ENCODE results near the gene ZNF655. TPM values are rescaled to one million over a fixed set of nuclear protein-coding genes. Genes with fewer than 3 reads are reported as not detected.

Gene ZNF655
- total and polyA plus RNA-seq, 2 of the 8 experiments (the other 6 are each of a cell fraction or from before 2014, with no cell fraction given) = 27.1 to 37.8 TPM

DNA sequence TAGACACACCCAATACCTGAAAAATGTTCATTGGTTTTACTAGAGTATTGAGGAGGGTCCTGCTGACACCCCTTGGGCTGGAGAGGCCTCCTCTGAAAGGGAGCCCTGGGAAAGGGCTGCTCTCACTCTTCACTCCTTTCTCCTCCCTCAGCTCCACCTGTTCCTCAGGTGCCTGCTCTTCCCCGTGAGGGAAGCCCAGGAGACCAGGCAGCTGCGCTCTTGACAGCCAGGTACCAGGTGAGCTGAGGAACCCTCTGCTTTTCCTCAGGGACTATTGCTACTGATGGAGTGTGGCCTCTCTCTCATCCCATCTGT, 3.3 kb downstream of the ZNF655 start:
- Histone ChIP-seq H3K14ac (ENCODE audit: insufficient read length) (no peak overlapping the region), H3K4ac (replicated peaks; ENCODE audit: insufficient read length, low read depth, low read length) (no peak overlapping the region), H3K27ac (ENCODE audit: low read depth, low read length) (no peak overlapping the region), H3K36me3 (ENCODE audit: control insufficient read depth in 2 of 4, insufficient read depth in 4 of 4, low read length in 3 of 4) (peaks cover 18 to 55% (median 37%) of the 10 kb centered on the region in 4 experiments), H3K18ac (ENCODE audit: extremely low read depth, low read length) (no peak overlapping the region), H4K5ac (ENCODE audit: insufficient read length, low read depth, low read length) (no peak overlapping the region), H3K4me2 (ENCODE audit: insufficient read depth in 1 of 2, low read depth in 2 of 2, low read length in 2 of 2) (no peak overlapping the region), H2BK12ac (ENCODE audit: low read depth, low read length) (no peak overlapping the region), H3K79me1 (ENCODE audit: low read depth, low read length) (peaks cover 7% of the 10 kb centered on the region), H3K9me3 (ENCODE audit: insufficient read depth in 2 of 2, low read depth in 1 of 2, low read length in 1 of 2) (no peaks in the 10 kb centered on the region), H3K9ac (replicated peaks in 1 of 4; ENCODE audit: extremely low read depth in 1 of 4, low read depth in 3 of 4, low read length in 3 of 4) (no peak overlapping the region), H3K23ac (ENCODE audit: insufficient read length) (no peak overlapping the region), H2BK120ac (replicated peaks; ENCODE audit: low read depth, low read length) (no peak overlapping the region), H3K23me2 (ENCODE audit: low read depth, low read length) (peaks cover 3% of the 10 kb centered on the region), H4K20me1 (replicated peaks in 1 of 2; ENCODE audit: control insufficient read depth in 1 of 2, insufficient read depth in 2 of 2, low read length in 2 of 2) (peaks cover 0 to 15% of the 10 kb centered on the region in 2 experiments), H3K4me1 (replicated peaks in 1 of 4; ENCODE audit: control insufficient read depth in 3 of 4, insufficient read depth in 4 of 4, low read length in 3 of 4) (peaks cover 0 to 7% (median 0%) of the 10 kb centered on the region in 4 experiments; a peak in 5 of 7 replicates), H2AFZ (ENCODE audit: low read length) (no peak overlapping the region), H2BK5ac (ENCODE audit: low read depth, low read length) (no peak overlapping the region), H2BK20ac (ENCODE audit: low read length) (no peak overlapping the region), H2AK5ac (ENCODE audit: low read depth, low read length) (no peak overlapping the region), H3K79me2 (ENCODE audit: control insufficient read depth in 1 of 2, insufficient read depth in 2 of 2, low read length in 2 of 2) (peaks cover 5 to 41% of the 10 kb centered on the region in 2 experiments), H3K4me3 (ENCODE audit: extremely low read depth in 1 of 4, insufficient read depth in 2 of 4, low read depth in 3 of 4, low read length in 4 of 4) (no peak overlapping the region), H4K91ac (replicated peaks; ENCODE audit: insufficient read length, low read length) (no peak overlapping the region), H2BK15ac (ENCODE audit: low read length) (no peak overlapping the region), H3K56ac (replicated peaks; ENCODE audit: insufficient read length, low read depth, low read length) (no peak overlapping the region), H4K8ac (ENCODE audit: extremely low read depth, insufficient read depth, low read length) (no peak overlapping the region), H3K27me3 (replicated peaks in 1 of 4; ENCODE audit: control insufficient read depth in 3 of 4, extremely low read depth in 1 of 4, insufficient read depth in 3 of 4, low read length in 3 of 4) (no peaks in the 10 kb centered on the region)
- 97% methylated on average over 2 of the region's 2 CpGs; no CpG with 5 or more reads in 1 of the 2 experiments for WGBS, 2 experiments (ENCODE audit: extremely low coverage in 1 of 2, insufficient coverage in 1 of 2, insufficient read length in 1 of 2, insufficient replicate concordance in 2 of 2, low coverage in 1 of 2, low lambda C conversion rate in 2 of 2, missing lambda C conversion rate in 1 of 2)
- ChIA-PET CTCF (ENCODE audit: partially characterized antibody) (interaction anchor here (0.8 to 1.4 kb wide), 2 partner anchors 42 to 55 kb away, joined by 3 read pairs; no protein-coding TSS in a partner anchor), POLR2A (ENCODE audit: partially characterized antibody) (no interaction called here)
- FAIRE-seq (no peak), DNase-seq (ENCODE audit: low read depth in 1 of 2, low spot score in 2 of 2) (no peak)

All from H1 (cell line).